Endothelial cell (in vitro differentiated cells): ENCODE measurements around the gene SPAG8. TPM values are rescaled to one million over a fixed set of nuclear protein-coding genes. Genes with fewer than 3 reads are reported as not detected.
A peak's percentile ranks its signal among the peaks of the same experiment; 100 is the strongest.

Source experiments
- DNase-seq: peaks from one replicate; pipeline ENCODE4 v3.0.0; 2021; ENCODE audit warnings: low spot score
- H3K27ac Mint-ChIP-seq: one replicate; pipeline ENCODE4 v1.8.0; 2021; ENCODE audit warnings: mixed read lengths, inconsistent platforms; ENCODE audit not compliant: unreplicated experiment
- H3K27me3 Mint-ChIP-seq: one replicate; pipeline ENCODE4 v1.8.0; 2021; ENCODE audit warnings: mild to moderate bottlenecking, moderate library complexity, mixed read lengths, inconsistent platforms; ENCODE audit not compliant: unreplicated experiment
- H3K36me3 Mint-ChIP-seq: one replicate; pipeline ENCODE4 v1.8.0; 2021; ENCODE audit warnings: mild to moderate bottlenecking, low read depth, mixed read lengths, inconsistent platforms; ENCODE audit not compliant: unreplicated experiment
- H3K4me1 Mint-ChIP-seq: one replicate; pipeline ENCODE4 v1.8.0; 2021; ENCODE audit warnings: mild to moderate bottlenecking, mixed read lengths, inconsistent platforms; ENCODE audit not compliant: unreplicated experiment
- H3K4me3 Mint-ChIP-seq: one replicate; pipeline ENCODE4 v1.8.0; 2021; ENCODE audit warnings: mild to moderate bottlenecking, mixed read lengths, inconsistent platforms; ENCODE audit not compliant: unreplicated experiment
- H3K9me3 Mint-ChIP-seq: one replicate; pipeline ENCODE4 v1.8.0; 2021; ENCODE audit warnings: mixed read lengths, inconsistent platforms; ENCODE audit not compliant: unreplicated experiment
- CTCF ChIP-seq: fragments of 200-600 bp; sonication (generic); IDR thresholded peaks from one replicate; pipeline ENCODE4 v1.5.0; 2021; ENCODE audit warnings: antibody characterized with exemption; ENCODE audit not compliant: unreplicated experiment
- total RNA-seq: library from RNA; stranded (reverse); fragmentation: NEBNext Ultra II Directional; extraction: Animal tissue kit (Norgen Biotek cat#: 25700); gene quantifications from one replicate; pipeline ENCODE4 v1.2.1, GENCODE V29; 2021; ENCODE audit not compliant: unreplicated experiment

Gene SPAG8
- total RNA-seq, 1 donor from 2014 or later, result 0.59 TPM

GRCh38 chr9:35816708-35817107, 4.6 kb upstream of the SPAG8 start:
- Mint-ChIP-seq H3K36me3 (no peaks in the 10 kb centered on the region), H3K4me1 (peaks cover 45% of the 10 kb centered on the region), H3K4me3 (no peak overlapping the region), H3K27me3 (peaks cover 11% of the 10 kb centered on the region), H3K9me3 (no peaks in the 10 kb centered on the region), H3K27ac (no peak overlapping the region)
- TF ChIP-seq CTCF, result no peak
- peak; percentile 14 for DNase-seq

GRCh38 chr9:35814841-35815543, 2.9 kb upstream of the SPAG8 start, which contains the start of gene HINT2:
Gene HINT2, minus strand, starts transcription at chr9:35815042. Its CDS starts 63 bp downstream, at chr9:35814979.
- H3K27ac Mint-ChIP-seq, result peak within 1 kb of the TSS; percentile 89
- TF ChIP-seq CTCF, result peak; percentile 6
- H3K9me3 Mint-ChIP-seq, result no peaks in the 10 kb centered on the region
- H3K36me3 Mint-ChIP-seq, result no peaks in the 10 kb centered on the region
- peaks cover 45% of the 10 kb centered on the region for H3K4me1 Mint-ChIP-seq
- peaks cover 14% of the 10 kb centered on the region for H3K27me3 Mint-ChIP-seq
- peak within 1 kb of the TSS; percentile 96 for H3K4me3 Mint-ChIP-seq
- peak; percentile 91 for DNase-seq

GRCh38 chr9:35814106-35814840, 2.2 kb upstream of the SPAG8 start:
- TF ChIP-seq CTCF, result no peak
- H3K27me3 Mint-ChIP-seq, result peaks cover 12% of the 10 kb centered on the region
- H3K36me3 Mint-ChIP-seq, result no peaks in the 10 kb centered on the region
- H3K27ac Mint-ChIP-seq, result peak overlapping the region; percentile 21
- H3K4me3 Mint-ChIP-seq, result peak overlapping the region; percentile 85
- DNase-seq, result peak; percentile 76
- H3K9me3 Mint-ChIP-seq, result no peaks in the 10 kb centered on the region
- H3K4me1 Mint-ChIP-seq, result peaks cover 45% of the 10 kb centered on the region

- H3K36me3 Mint-ChIP-seq, result peaks cover 4% of the 10 kb centered on the region
- H3K27ac Mint-ChIP-seq, result no peak overlapping the region
- peaks cover 45% of the 10 kb centered on the region for H3K4me1 Mint-ChIP-seq
- H3K9me3 Mint-ChIP-seq, result no peaks in the 10 kb centered on the region
- no peak for DNase-seq
- H3K27me3 Mint-ChIP-seq, result peaks cover 12% of the 10 kb centered on the region
- peak overlapping the region; percentile 65 for H3K4me3 Mint-ChIP-seq
- peak; percentile 45 for TF ChIP-seq CTCF
Measured at GRCh38 chr9:35813434-35814105, 1.5 kb upstream of the SPAG8 start.
